NCI-H226 (cell line): ENCODE measurements around the gene CSN3.

Experiments used
- DNase-seq: peaks from one replicate; pipeline ENCODE4 v3.0.0-alpha.2; 2015

CSN3 gene

DNA sequence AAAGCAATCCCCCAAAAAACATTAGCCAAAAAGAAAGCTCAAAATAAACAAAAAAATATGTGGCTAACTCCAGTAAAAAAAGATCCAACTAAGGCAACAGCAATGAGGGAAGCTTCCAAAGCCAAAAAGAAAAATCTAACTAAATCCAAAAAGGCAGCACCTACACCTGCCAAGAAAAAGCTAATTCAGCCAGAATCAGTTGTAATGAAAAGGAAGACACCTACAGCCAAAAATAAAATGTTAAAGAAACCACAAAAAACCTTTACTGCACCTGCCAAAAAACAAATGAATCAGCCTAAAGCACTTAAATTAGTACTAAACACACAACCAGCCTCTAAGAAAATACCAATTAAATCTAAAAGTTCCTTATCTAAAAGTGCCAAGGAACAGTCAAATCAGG, 55.2 kb downstream of the CSN3 start:
- no peak for DNase-seq

DNA sequence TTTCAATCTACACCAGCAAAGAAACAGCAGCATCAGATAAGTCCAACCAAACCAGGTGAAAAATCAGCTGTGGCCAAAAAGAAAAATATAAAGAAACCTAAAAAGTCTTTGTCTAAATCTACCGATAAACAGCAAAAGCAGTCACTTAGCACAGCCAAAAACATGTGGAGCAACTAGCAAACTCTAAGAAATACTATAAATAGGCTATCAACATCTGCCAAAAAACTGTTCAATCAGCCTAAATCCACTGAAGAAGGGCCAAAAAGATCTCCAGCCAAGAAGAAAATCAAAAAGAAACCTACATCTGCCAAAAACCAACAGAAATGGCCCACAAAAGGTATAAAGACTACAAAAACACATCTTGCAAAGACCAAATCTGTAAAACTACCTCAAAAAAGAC, 55.7 kb downstream of the CSN3 start:
- no peak for DNase-seq

DNA sequence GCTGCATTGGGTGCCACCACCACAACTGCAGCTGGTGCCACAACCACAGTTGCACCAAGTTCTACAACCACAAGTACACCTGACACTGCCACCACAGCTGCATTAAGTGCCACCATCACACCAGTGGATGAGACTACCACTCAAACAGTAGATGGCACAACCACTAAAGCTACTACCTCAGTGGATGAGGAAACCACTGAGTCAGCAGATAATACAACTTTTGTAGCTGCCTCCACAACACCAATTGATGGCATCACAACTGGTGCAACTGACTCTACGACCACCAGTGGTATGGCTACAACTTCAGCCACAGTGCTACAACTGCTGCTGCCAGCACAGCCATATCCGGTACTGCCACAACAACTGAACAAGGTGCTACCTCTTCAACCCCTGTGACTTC, 57.2 kb downstream of the CSN3 start:
- DNase-seq = no peak

DNA sequence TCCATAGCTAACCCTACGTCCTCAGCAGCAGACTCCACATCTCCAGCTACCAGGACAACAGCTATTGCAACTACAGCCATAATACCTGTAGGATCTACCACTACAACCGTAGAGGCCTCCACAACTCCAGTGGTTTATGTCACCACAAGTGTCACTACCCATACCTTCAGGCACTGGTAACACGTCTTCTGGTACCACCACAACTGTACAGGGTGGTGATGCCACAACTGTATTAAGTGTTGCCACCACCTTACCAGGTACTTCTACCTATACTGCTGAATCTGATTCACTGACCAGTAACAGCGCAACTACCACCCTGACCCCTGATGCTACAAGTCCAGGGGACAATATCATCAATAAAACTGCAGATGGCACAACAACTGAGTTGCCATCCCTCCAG, 57.8 kb downstream of the CSN3 start:
- DNase-seq = no peak
